ENCODE data around the gene HSD17B13.

DNA sequence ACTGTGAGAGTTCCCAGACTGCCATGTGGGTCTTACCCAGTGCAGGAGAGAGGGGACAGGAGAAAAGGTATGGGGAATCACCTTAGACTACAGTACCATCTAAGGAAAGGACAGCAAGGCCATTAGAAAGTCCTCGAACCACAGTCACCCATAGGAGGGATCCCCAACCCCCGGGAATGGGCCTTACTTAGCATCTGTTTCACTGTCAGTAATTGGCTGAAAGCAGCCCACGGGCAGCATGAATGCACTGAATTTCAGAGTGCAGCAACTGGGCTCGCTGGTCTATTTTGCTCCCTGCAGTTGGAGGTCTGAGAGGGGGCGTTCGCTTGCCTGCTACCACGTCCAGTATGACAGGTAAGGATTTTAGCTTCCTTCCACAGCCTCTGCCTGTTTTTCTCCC, 51.9 kb downstream of the HSD17B13 start:
- TF ChIP-seq FOXK1 (CRISPR knock-in tag; IDR thresholded peaks at IDR 0.05) (no peak), JUN (CRISPR knock-in tag; IDR thresholded peaks at IDR 0.05) (no peak), CTCF (IDR thresholded peaks at IDR 0.05) (no peak), ESRRA (CRISPR knock-in tag; IDR thresholded peaks at IDR 0.05; ENCODE audit: borderline replicate concordance) (no peak)

Measured in WTC11 (cell line).